ENCODE data around the gene MGAT4C. TPM values are rescaled to one million over a fixed set of nuclear protein-coding genes. Genes with fewer than 3 reads are reported as not detected.

MGAT4C gene
- total and polyA plus RNA-seq, 2 of the 8 experiments (the other 6 are each of a cell fraction or from before 2014, with no cell fraction given), result 1.6 to 2.5 TPM

- no peak for TF ChIP-seq NRF1 (IDR thresholded peaks at IDR 0.05; ENCODE audit: low read depth, low read length)
- TF ChIP-seq CBX5 (IDR thresholded peaks at IDR 0.05; ENCODE audit: low read depth, low read length), result no peak
- no peak for TF ChIP-seq SAP30 (IDR thresholded peaks at IDR 0.05; ENCODE audit: insufficient read depth, insufficient replicate concordance, low read length)
- no peak for TF ChIP-seq BRCA1 (IDR thresholded peaks at IDR 0.05; ENCODE audit: low read depth, low read length)
- no peak for TF ChIP-seq TAF1 (IDR thresholded peaks at IDR 0.05; ENCODE audit: low read depth, low read length)
- no peak for TF ChIP-seq NANOG (IDR thresholded peaks at IDR 0.05; ENCODE audit: insufficient read depth, low read depth, low read length, poor library complexity, severe bottlenecking)
- no peak for TF ChIP-seq BACH1 (IDR thresholded peaks at IDR 0.05; ENCODE audit: low read length)
- no peak for TF ChIP-seq CHD1 (IDR thresholded peaks at IDR 0.05; ENCODE audit: low read depth, low read length)
Observed at GRCh38 chr12:86249276-86249675, 6.9 kb downstream of the MGAT4C start (continued).

Measured in H1 (cell line).